GM12864 (cell line): ENCODE results near the gene BARD1.
A peak's percentile ranks its signal among the peaks of the same experiment; 100 is the strongest.
"Not testable (repeated sequence)": the region's sequence is repeated elsewhere in the genome, so short reads cannot be mapped to it uniquely, and the experiment has no call there.

Experiments used
- DNase-seq: peaks from one replicate; pipeline ENCODE4 v3.0.0-alpha.2; 2011; ENCODE audit warnings: low read depth
- H3K4me3 ChIP-seq: 2 replicates; pipeline ENCODE4 v1.5.1; 2011; ENCODE audit warnings: mild to moderate bottlenecking, low read depth, low read length, control low read depth
- TF ChIP-seq, protein P1 (sequence below): IDR thresholded peaks from 2 replicates; pipeline ENCODE4 v1.5.1; 2011; ENCODE audit warnings: low read depth, mild to moderate bottlenecking, moderate library complexity, low read length, control low read depth, inconsistent platforms; ENCODE audit errors: missing control alignments

Gene BARD1

DNA sequence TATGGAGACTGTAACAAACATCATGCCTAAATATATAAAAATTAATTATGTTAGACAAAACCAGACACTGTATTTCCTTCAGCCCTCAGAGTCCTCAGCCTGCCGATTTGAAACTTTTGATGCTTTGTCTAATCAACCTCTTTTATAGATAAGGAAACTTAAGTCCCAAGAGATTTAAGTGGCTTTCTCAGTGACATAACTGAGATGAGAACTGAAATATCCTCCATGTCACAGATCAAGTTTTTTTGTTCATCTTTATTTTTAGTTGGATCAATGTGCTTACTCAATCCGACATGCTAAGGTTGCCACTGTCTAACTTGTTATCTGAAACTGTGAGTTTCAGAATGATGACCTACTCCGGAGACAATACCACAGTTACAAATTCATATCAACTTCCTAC, 72.3 kb downstream of the BARD1 start:
- peak; percentile 73 for DNase-seq
- TF ChIP-seq, protein P1, sequence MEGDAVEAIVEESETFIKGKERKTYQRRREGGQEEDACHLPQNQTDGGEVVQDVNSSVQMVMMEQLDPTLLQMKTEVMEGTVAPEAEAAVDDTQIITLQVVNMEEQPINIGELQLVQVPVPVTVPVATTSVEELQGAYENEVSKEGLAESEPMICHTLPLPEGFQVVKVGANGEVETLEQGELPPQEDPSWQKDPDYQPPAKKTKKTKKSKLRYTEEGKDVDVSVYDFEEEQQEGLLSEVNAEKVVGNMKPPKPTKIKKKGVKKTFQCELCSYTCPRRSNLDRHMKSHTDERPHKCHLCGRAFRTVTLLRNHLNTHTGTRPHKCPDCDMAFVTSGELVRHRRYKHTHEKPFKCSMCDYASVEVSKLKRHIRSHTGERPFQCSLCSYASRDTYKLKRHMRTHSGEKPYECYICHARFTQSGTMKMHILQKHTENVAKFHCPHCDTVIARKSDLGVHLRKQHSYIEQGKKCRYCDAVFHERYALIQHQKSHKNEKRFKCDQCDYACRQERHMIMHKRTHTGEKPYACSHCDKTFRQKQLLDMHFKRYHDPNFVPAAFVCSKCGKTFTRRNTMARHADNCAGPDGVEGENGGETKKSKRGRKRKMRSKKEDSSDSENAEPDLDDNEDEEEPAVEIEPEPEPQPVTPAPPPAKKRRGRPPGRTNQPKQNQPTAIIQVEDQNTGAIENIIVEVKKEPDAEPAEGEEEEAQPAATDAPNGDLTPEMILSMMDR = no peak
- no peak overlapping the region for H3K4me3 ChIP-seq

DNA sequence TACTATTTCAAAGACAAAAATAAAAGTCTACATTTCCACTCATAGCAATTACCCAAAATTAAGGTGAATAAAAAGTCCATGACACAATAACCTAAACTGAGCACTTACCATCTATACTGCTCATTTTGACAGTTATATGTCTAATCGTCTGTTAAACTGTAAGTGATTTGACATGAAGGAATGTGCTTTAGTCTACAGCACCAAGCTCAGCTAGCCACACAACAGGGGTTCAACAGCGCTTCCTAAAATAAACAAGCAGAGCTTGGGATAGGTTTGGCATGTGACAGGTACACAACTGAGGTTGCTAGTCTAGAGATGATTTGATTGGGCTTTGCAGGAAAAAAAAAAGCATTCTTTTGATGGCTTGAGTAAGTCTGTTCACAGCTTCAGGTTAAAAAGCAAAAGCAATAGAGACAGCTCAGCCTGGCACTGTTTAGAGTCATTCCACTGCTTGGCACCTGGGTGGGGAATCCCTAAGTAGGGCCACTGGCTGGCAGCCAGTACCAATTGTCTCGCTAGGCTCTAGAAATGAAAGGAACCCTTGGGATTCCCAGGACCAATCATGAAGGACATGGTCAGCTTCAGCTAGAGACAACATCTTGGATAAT, 78.6 kb downstream of the BARD1 start:
- H3K4me3 ChIP-seq = no peak overlapping the region
- TF ChIP-seq, protein P1 = no peak
- no peak for DNase-seq

DNA sequence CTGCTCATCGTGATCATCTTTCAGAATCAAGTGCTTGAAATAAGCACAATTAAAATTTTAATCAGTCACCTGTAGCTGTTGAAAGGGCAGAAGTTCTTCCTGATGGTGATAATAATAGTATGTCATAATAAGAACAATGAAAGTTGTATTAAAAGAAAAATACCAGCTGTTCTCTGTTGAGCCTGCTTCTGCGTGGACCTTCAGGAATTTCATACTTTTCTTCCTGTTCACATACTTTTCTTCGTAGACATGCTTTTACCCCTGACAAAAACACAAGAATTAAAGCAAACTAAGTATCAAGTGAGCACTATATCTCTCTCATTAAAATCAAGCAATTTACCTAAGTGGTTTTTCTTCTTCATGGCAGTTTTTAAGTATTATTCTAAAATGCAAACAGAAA, 79.2 kb downstream of the BARD1 start:
- TF ChIP-seq, protein P1 = no peak

DNA sequence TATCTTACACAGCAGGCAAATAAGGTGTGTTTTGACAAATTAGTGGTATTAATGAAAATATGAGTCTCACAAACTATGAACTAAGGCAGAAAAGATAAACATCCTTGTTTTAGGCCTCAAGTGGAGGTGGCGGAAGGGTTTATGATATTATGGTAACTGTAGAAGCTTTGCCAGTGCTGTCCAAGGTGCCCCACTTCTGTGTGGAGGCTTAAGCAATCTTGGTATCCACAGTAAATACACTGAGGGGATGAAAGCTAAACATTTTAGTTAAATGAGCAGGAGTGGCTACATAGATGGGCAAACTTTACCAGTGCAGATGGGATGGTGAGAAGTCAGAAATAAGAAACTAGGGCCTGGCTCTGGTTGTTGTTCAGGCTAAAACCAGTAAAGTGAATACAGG, 84.7 kb downstream of the BARD1 start:
- no peak for DNase-seq
- TF ChIP-seq, protein P1 = no peak
- no peak overlapping the region for H3K4me3 ChIP-seq

More for the DNA sequence above, 79.2 kb downstream of the BARD1 start:
- no peak for DNase-seq
- H3K4me3 ChIP-seq = no peak overlapping the region

DNA sequence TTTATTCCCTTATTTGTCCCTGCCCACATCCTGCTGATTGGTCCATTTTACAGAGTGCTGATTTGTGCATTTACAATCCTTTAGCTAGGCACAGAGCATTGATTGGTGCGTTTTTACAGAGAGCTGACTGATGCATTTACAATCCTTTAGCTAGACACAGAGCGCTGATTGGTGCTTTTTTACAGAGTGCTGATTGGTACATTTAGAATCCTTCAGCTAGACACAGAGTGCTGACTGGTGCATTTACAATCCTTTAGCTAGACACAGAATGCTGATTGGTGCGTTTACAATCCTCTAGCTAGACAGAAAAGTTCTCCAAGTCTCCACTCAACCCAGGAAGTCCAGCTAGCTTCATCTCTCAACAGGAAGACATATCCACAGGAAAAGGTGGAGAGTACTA, 91.6 kb downstream of the BARD1 start:
- not testable (repeated sequence) for DNase-seq, H3K4me3 ChIP-seq

DNA sequence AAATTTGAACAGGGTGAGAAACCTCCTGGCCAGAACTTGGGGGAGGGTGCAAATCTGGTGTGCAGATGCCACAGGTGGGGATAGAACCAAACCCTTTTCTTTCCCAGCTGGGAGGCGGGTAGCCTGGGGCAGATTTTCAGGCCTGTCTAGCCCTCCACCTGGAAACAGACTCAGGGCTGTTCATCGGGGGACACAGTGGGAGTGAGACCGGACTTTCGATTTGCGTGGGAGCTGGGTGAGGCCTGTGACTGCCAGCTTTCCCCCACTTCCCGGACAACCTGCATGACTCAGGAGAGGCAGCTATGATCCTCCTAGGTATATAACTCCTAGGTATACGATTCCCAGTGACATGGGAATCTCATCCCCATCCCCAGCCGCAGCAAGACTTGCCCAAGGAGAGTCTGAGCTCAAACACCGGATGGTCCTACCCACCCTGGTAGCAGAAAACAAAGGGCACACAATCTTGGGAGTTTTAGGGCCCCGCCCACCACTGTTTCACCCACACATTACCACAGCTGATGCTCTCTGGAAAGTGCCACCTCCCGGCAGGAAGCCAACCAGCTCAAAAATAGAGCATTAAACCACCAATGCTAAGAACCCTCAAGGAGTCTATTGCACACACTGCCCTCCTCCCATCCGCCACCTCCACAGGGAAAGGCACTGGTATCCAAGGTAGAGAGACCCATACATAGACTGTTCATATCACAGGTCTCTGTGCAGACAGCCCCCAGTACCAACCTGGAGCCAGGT, 92.5 kb downstream of the BARD1 start:
- DNase-seq = no peak
- TF ChIP-seq, protein P1 = no peak
- H3K4me3 ChIP-seq = no peak overlapping the region

DNA sequence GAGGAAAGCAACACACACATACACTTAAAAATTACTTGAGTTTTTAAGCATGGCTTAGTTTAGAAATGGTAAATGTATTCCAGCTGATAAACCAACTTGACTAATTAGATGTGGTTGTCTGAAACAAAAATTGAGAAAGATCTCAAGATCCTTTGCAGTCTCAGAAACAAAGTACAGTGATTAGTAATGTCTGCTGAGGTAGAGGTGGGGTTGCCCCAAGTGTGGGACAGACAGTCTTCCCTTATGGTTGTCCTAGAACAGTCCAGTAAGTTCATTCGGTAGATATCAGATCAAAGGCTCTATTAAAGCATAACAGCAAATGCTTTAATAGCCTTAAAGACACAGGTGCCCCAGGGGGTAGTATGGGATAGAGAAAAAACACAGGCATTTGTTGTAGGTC, 94.5 kb downstream of the BARD1 start:
- TF ChIP-seq, protein P1 = no peak
- no peak for DNase-seq
- no peak overlapping the region for H3K4me3 ChIP-seq
